ENCODE results near the gene TNRC6B. TPM values are rescaled to one million over a fixed set of nuclear protein-coding genes. Genes with fewer than 3 reads are reported as not detected.

The TNRC6B gene
- total and polyA plus RNA-seq, 4 donors, result 2.0 to 85.0 (median 46.0) TPM

DNA sequence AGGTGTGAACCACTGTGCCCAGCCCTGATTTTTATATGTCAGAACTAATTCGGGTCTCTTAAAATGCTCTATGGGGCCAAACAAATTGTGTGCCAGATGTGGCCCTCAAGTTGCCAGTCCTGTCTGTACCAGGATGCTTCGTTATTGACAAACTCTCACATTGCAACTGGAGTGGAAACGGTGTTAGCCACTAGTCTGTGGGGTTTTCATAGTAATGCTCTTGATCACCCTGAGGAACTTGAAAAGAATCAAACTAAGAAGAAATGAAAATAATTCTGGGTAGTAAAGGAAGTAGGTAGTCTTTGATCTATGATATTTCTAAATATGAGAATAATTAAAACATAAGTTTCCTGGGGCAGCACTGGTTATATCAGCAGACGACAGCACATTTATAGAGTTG is 101.3 kb downstream of the TNRC6B start:
- DNase-seq (no peak), ATAC-seq (ENCODE audit: low FRiP score) (no peak)
- H3K27ac ChIP-seq (ENCODE audit: low read depth in 1 of 2, low read length in 2 of 2), result no peak overlapping the region
- H3K27me3 ChIP-seq (ENCODE audit: control insufficient read depth in 1 of 2, insufficient read depth in 2 of 2, low read length in 1 of 2), result no peaks in the 10 kb centered on the region
- 90 to 94% methylated on average over 4 of the region's 4 CpGs for WGBS, 2 donors
- intact Hi-C loops (cut with DNase I), result loop anchor here (5.0 to 10.0 kb wide), 4 partner anchors 94 to 237 kb away; partner anchors contain the start of gene TNRC6B (in 1 of the 2)
- peaks cover 0 to 3% of the 10 kb centered on the region in 2 donors for H3K36me3 ChIP-seq (ENCODE audit: control insufficient read depth in 1 of 2, insufficient read depth in 2 of 2, low read length in 1 of 2)
- no peak overlapping the region for H3K4me3 ChIP-seq (ENCODE audit: low read length in 2 of 2)
- no peaks in the 10 kb centered on the region for H3K9me3 ChIP-seq (ENCODE audit: control insufficient read depth, low read length)
- peaks cover 3% of the 10 kb centered on the region in 2 donors for H3K4me1 ChIP-seq (ENCODE audit: control insufficient read depth in 1 of 2, insufficient read depth in 2 of 2, low read length in 2 of 2)

DNA sequence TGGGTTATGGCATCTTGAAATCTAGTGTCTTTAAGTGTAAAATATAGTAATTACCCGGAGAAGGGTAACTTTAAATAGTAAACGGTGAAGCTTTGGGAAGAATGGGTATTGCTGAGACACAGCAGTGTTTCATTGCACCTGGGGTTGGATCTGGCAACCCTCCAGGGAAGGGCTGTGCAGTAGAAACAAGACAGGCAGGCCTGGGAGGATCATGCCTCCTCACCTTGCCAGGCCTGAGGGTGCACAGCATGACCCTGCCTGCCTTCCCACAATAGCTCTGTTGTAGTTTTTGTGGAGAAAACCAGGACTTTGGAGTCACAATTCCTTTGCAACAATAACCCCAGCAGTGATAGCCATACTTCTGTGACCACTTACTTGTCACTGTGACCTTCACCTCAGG is 104.0 kb downstream of the TNRC6B start:
- intact Hi-C loops (cut with DNase I), result no loop called here

DNA sequence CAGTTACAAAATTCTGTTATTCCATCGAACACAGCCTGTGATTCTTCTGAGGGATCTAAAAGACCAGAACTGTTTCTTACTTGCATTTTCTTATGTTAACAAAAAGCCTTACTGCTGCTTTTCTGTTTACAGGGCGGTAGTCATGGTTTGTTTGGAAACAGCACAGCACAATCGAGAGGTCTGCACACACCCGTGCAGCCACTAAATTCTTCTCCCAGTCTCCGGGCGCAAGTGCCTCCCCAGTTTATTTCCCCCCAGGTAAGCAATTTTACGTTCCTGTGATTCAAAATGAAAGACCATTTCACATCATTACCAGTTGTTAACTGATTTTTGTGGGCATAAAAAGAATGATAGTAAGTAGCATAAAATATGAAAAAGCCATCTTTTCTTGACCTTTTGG is 107.8 kb downstream of the TNRC6B start:
- no peaks in the 10 kb centered on the region for H3K27me3 ChIP-seq (ENCODE audit: control insufficient read depth in 1 of 2, insufficient read depth in 2 of 2, low read length in 1 of 2)
- intact Hi-C loops (cut with DNase I), result no loop called here
- WGBS, 2 donors, result 86 to 91% methylated on average over 7 of the region's 7 CpGs
- no peaks in the 10 kb centered on the region for H3K9me3 ChIP-seq (ENCODE audit: control insufficient read depth, low read length)
- H3K4me3 ChIP-seq (ENCODE audit: low read length in 2 of 2), result no peak overlapping the region
- H3K36me3 ChIP-seq (ENCODE audit: control insufficient read depth in 1 of 2, insufficient read depth in 2 of 2, low read length in 1 of 2), result peaks cover 8 to 11% of the 10 kb centered on the region in 2 donors
- peaks cover 0 to 6% of the 10 kb centered on the region in 2 donors for H3K4me1 ChIP-seq (ENCODE audit: control insufficient read depth in 1 of 2, insufficient read depth in 2 of 2, low read length in 2 of 2)
- no peak for ATAC-seq (ENCODE audit: low FRiP score)
- no peak overlapping the region for H3K27ac ChIP-seq (ENCODE audit: low read depth in 1 of 2, low read length in 2 of 2)
- DNase-seq, result no peak

More for the DNA sequence above, 104.0 kb downstream of the TNRC6B start:
- no peaks in the 10 kb centered on the region for H3K9me3 ChIP-seq (ENCODE audit: control insufficient read depth, low read length)
- H3K4me1 ChIP-seq (ENCODE audit: control insufficient read depth in 1 of 2, insufficient read depth in 2 of 2, low read length in 2 of 2), result peaks cover 3% of the 10 kb centered on the region in 2 donors
- peaks cover 3 to 4% of the 10 kb centered on the region in 2 donors for H3K36me3 ChIP-seq (ENCODE audit: control insufficient read depth in 1 of 2, insufficient read depth in 2 of 2, low read length in 1 of 2)
- no peak overlapping the region for H3K27ac ChIP-seq (ENCODE audit: low read depth in 1 of 2, low read length in 2 of 2)
- no peak overlapping the region for H3K4me3 ChIP-seq (ENCODE audit: low read length in 2 of 2)
- ATAC-seq (ENCODE audit: low FRiP score), result no peak
- no peaks in the 10 kb centered on the region for H3K27me3 ChIP-seq (ENCODE audit: control insufficient read depth in 1 of 2, insufficient read depth in 2 of 2, low read length in 1 of 2)
- DNase-seq, result no peak
- WGBS, 2 donors, result 88 to 90% methylated on average over 2 of the region's 2 CpGs

DNA sequence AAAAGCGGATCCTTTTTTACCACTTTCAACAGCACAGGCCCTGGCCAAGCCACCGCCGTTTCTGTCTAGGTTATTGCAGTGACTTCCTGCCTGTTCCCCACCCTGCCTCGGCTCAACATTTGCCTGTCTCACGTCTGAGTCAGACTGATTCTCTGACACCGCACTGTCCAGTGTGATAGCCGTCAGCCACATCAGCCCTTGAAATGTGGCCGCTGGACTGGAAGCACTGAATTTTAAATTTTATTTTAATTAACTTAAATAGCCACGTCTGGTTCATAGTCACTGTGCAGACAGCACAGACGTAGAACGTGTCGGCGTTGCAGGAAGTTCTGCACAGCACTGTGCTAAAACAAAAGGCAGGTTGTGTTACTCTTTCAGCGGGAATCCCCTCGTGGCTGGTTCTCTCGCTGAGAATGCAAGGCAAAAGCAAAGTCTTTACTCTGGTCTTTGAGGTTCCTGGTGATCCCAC is 112.3 kb downstream of the TNRC6B start:
- no peak for DNase-seq

DNA sequence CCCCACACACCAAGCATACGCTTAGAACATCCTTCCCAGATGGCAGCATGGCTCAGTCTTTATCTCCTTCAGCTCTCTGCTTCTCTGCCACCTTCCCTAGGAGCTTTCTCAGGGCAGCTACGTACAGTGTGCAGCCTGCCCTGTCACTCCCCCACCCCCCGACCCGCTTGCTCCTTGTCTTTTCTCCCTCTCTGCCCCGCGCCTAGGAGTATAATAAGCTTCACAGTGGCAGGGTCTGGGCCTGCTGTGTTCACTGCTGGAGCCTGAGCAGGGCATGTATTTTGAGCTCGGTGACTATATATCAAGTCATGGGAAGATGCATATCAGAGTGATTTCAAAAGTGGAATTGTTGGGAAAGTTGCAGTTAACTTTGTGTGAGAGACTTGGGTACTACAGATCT is 112.8 kb downstream of the TNRC6B start:
- no peaks in the 10 kb centered on the region for H3K9me3 ChIP-seq (ENCODE audit: control insufficient read depth, low read length)
- H3K36me3 ChIP-seq (ENCODE audit: control insufficient read depth in 1 of 2, insufficient read depth in 2 of 2, low read length in 1 of 2), result peaks cover 8% of the 10 kb centered on the region in 2 donors
- no peaks in the 10 kb centered on the region for H3K27me3 ChIP-seq (ENCODE audit: control insufficient read depth in 1 of 2, insufficient read depth in 2 of 2, low read length in 1 of 2)
- ATAC-seq (ENCODE audit: low FRiP score) (no peak), DNase-seq (no peak)
- WGBS, 2 donors, result 84 to 87% methylated on average over 7 of the region's 7 CpGs
- no peak overlapping the region for H3K4me3 ChIP-seq (ENCODE audit: low read length in 2 of 2)
- peaks cover 0 to 3% of the 10 kb centered on the region in 2 donors for H3K4me1 ChIP-seq (ENCODE audit: control insufficient read depth in 1 of 2, insufficient read depth in 2 of 2, low read length in 2 of 2)
- intact Hi-C loops (cut with DNase I), result no loop called here
- H3K27ac ChIP-seq (ENCODE audit: low read depth in 1 of 2, low read length in 2 of 2), result no peak overlapping the region

More for the DNA sequence above, 112.3 kb downstream of the TNRC6B start:
- Histone ChIP-seq H3K27me3 (ENCODE audit: control insufficient read depth in 1 of 2, insufficient read depth in 2 of 2, low read length in 1 of 2) (no peaks in the 10 kb centered on the region), H3K36me3 (ENCODE audit: control insufficient read depth in 1 of 2, insufficient read depth in 2 of 2, low read length in 1 of 2) (peaks cover 8% of the 10 kb centered on the region in 2 donors), H3K4me1 (ENCODE audit: control insufficient read depth in 1 of 2, insufficient read depth in 2 of 2, low read length in 2 of 2) (peaks cover 0 to 3% of the 10 kb centered on the region in 2 donors), H3K9me3 (ENCODE audit: control insufficient read depth, low read length) (no peaks in the 10 kb centered on the region), H3K27ac (ENCODE audit: low read depth in 1 of 2, low read length in 2 of 2) (no peak overlapping the region), H3K4me3 (ENCODE audit: low read length in 2 of 2) (no peak overlapping the region)
- intact Hi-C loops (cut with DNase I), result no loop called here
- 79 to 80% methylated on average over 16 of the region's 16 CpGs for WGBS, 2 donors
- ATAC-seq (ENCODE audit: low FRiP score), result no peak

DNA sequence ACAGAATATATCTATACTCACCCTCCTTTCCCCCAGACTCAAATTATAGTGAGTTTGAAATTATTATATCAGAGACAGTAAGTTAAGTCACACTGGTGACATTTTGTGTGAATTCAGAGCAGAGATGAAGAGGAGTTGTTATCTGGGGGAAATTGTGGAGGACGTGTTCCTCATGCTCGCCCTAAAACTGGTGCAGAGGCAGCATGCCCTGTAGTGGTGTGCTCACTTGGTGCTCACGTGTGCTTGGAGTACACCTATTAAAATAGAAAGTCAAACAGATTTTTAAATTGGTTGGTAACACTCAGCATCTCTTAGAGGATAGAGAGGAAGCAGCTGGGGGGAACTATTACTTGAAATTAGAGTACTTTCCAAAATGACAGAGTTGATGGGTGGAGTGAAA is 117.0 kb downstream of the TNRC6B start:
- H3K4me1 ChIP-seq (ENCODE audit: control insufficient read depth in 1 of 2, insufficient read depth in 2 of 2, low read length in 2 of 2), result no peaks in the 10 kb centered on the region
- DNase-seq, result no peak
- no peaks in the 10 kb centered on the region for H3K9me3 ChIP-seq (ENCODE audit: control insufficient read depth, low read length)
- no peak for ATAC-seq (ENCODE audit: low FRiP score)
- H3K27me3 ChIP-seq (ENCODE audit: control insufficient read depth in 1 of 2, insufficient read depth in 2 of 2, low read length in 1 of 2), result no peaks in the 10 kb centered on the region
- no peak overlapping the region for H3K4me3 ChIP-seq (ENCODE audit: low read length in 2 of 2)
- intact Hi-C loops (cut with DNase I), result no loop called here
- WGBS, 2 donors, result 90 to 97% methylated on average over 3 of the region's 3 CpGs
- peaks cover 3 to 4% of the 10 kb centered on the region in 2 donors for H3K36me3 ChIP-seq (ENCODE audit: control insufficient read depth in 1 of 2, insufficient read depth in 2 of 2, low read length in 1 of 2)
- no peak overlapping the region for H3K27ac ChIP-seq (ENCODE audit: low read depth in 1 of 2, low read length in 2 of 2)

DNA sequence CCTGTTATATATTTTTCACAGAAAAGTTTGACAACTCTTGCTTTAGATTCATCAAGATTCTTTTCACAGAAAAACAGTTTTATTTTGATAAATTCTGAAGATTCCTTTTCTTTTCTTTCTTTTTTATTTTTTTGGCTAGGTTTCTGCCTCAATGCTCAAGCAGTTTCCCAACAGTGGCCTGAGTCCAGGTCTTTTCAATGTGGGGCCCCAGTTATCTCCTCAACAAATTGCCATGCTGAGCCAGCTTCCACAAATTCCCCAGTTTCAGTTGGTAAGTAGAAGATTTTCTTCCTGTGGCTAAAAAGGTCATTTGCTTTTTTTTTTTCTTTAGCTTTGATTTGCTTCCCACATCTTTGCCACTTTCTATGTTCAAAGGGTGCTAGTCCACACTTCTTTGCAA is 122.6 kb downstream of the TNRC6B start:
- no peak overlapping the region for H3K27ac ChIP-seq (ENCODE audit: low read depth in 1 of 2, low read length in 2 of 2)
- H3K36me3 ChIP-seq (ENCODE audit: control insufficient read depth in 1 of 2, insufficient read depth in 2 of 2, low read length in 1 of 2), result peaks cover 6 to 11% of the 10 kb centered on the region in 2 donors
- intact Hi-C loops (cut with DNase I), result no loop called here
- H3K27me3 ChIP-seq (ENCODE audit: control insufficient read depth in 1 of 2, insufficient read depth in 2 of 2, low read length in 1 of 2), result no peaks in the 10 kb centered on the region
- H3K4me1 ChIP-seq (ENCODE audit: control insufficient read depth in 1 of 2, insufficient read depth in 2 of 2, low read length in 2 of 2), result no peaks in the 10 kb centered on the region
- no peak overlapping the region for H3K4me3 ChIP-seq (ENCODE audit: low read length in 2 of 2)
- no peaks in the 10 kb centered on the region for H3K9me3 ChIP-seq (ENCODE audit: control insufficient read depth, low read length)
- DNase-seq (no peak), ATAC-seq (ENCODE audit: low FRiP score) (no peak)

DNA sequence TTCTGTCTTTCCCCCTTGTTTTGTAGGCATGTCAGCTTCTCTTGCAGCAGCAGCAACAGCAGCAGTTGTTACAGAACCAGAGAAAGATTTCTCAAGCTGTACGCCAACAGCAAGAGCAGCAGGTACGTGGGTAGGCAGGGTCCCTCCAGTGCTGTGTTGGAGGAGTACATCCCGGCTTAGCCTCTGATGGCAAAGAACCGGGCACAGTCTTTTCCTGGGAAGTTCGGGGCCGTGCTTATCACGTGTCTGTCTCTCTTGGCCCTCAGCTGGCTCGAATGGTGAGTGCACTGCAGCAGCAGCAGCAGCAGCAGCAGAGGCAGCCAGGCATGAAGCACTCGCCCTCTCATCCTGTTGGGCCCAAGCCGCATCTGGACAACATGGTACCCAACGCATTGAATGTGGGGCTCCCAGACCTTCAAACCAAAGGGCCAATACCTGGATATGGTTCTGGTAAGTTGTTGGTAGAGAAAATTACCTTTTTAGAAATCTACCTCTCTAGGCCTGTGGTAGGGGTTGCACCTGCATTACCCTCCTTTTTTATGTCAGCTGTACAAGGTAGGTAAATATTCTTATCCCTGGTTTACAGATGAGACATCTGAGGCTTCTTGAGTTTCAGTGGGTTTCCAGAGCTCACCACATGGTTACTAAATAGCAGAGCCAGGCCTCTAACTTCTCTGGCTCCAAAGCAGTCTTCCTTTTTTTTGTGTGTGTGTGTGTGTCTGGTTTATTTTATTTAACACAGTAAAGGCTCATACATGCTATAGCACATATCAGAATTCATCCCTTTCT is 123.4 kb downstream of the TNRC6B start:
- intact Hi-C loops (cut with DNase I), result no loop called here
- H3K9me3 ChIP-seq (ENCODE audit: control insufficient read depth, low read length), result no peaks in the 10 kb centered on the region
- DNase-seq, result no peak
- no peak overlapping the region for H3K27ac ChIP-seq (ENCODE audit: low read depth in 1 of 2, low read length in 2 of 2)
- 90% methylated on average over 11 of the region's 11 CpGs for WGBS, 2 donors
- H3K36me3 ChIP-seq (ENCODE audit: control insufficient read depth in 1 of 2, insufficient read depth in 2 of 2, low read length in 1 of 2), result peaks cover 5 to 9% of the 10 kb centered on the region in 2 donors
- no peaks in the 10 kb centered on the region for H3K4me1 ChIP-seq (ENCODE audit: control insufficient read depth in 1 of 2, insufficient read depth in 2 of 2, low read length in 2 of 2)
- H3K4me3 ChIP-seq (ENCODE audit: low read length in 2 of 2), result no peak overlapping the region
- H3K27me3 ChIP-seq (ENCODE audit: control insufficient read depth in 1 of 2, insufficient read depth in 2 of 2, low read length in 1 of 2), result no peaks in the 10 kb centered on the region
- ATAC-seq (ENCODE audit: low FRiP score), result no peak

DNA sequence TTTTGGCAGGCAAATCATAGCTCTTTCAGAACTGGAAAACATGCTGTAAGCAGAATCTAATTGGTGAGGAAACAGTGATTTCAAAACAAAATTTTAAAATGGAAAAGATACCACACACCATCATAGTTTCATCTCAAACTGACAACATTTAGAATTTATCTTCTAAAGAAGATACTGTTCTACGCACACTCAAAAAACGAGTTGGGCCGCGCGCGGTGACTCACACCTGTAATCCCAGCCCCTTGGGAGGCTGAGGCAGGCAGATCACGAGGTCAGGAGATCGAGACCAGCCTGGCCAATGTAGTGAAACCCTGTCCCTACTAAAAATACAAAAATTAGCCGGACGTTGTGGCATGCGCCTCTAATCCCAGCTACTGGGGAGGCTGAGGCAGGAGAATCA is 124.4 kb downstream of the TNRC6B start:
- Histone ChIP-seq H3K9me3 (ENCODE audit: control insufficient read depth, low read length) (no peaks in the 10 kb centered on the region), H3K27me3 (ENCODE audit: control insufficient read depth in 1 of 2, insufficient read depth in 2 of 2, low read length in 1 of 2) (no peaks in the 10 kb centered on the region), H3K27ac (ENCODE audit: low read depth in 1 of 2, low read length in 2 of 2) (no peak overlapping the region), H3K36me3 (ENCODE audit: control insufficient read depth in 1 of 2, insufficient read depth in 2 of 2, low read length in 1 of 2) (peaks cover 5 to 8% of the 10 kb centered on the region in 2 donors), H3K4me3 (ENCODE audit: low read length in 2 of 2) (no peak overlapping the region), H3K4me1 (ENCODE audit: control insufficient read depth in 1 of 2, insufficient read depth in 2 of 2, low read length in 2 of 2) (no peaks in the 10 kb centered on the region)
- no peak for DNase-seq
- 92 to 95% methylated on average over 11 of the region's 11 CpGs for WGBS, 2 donors
- no peak for ATAC-seq (ENCODE audit: low FRiP score)
- intact Hi-C loops (cut with DNase I), result no loop called here

Measured in aorta (tissue), 5 donors.